Renal pelvis (tissue), 4 donors: ENCODE measurements around the gene PSMD2. TPM values are rescaled to one million over a fixed set of nuclear protein-coding genes. Genes with fewer than 3 reads are reported as not detected.

ENCODE experiments used
- DNase-seq: peaks from one replicate; pipeline ENCODE4 v3.0.0-alpha.2; 2013
- polyA plus RNA-seq, 3 donors: library from polyadenylated mRNA; unstranded; fragments of 120-200 nt; gene quantifications; one replicate each; pipeline ENCODE4 v1.2.1, GENCODE V29; 2013; ENCODE audit not compliant: insufficient read length in 3 of 3

Gene PSMD2
- polyA plus RNA-seq, 3 donors, result 214 to 250 (median 245) TPM

GRCh38 chr3:184314700-184315542 is 15.9 kb downstream of the PSMD2 start:
- peak; percentile 61 for DNase-seq

GRCh38 chr3:184315543-184315867 is 16.5 kb downstream of the PSMD2 start:
- DNase-seq, result no peak

GRCh38 chr3:184315871-184316661 is 17.0 kb downstream of the PSMD2 start:
- no peak for DNase-seq

DNA sequence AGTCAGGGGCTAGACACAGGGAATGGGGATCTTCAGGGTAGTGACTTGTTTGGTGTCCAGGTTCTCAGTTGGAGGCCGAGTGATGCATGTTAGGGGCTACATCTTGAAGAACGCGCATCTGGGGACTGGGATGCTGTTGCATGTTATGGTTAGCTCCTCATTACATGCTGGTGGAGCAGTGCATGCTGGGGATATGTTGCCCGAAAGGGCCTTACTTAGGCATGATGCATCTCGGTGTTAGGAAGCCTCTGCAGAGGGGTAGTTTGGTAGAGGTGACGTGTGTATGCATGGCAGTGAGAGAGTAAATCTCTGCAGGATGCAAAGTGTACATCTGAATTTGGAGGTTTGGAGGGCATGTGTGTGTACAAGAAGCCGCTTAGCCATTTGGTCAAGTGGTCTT is 17.8 kb downstream of the PSMD2 start:
- no peak for DNase-seq

GRCh38 chr3:184317201-184317600 is 18.2 kb downstream of the PSMD2 start:
- no peak for DNase-seq

DNA sequence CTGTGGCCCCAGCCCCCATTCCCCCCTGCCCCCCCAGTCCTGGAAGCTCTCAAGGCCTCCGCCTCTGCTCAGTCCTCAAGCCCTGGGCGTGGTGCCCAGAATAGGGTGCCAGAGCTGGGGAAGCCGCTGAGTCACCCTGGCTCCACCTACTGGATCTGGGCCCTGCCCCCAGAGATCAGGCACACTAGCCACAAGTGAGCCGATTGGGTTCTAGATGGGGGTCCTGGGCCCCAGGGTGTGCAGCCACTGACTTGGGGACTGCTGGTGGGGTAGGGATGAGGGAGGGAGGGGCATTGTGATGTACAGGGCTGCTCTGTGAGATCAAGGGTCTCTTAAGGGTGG is 21.0 kb downstream of the PSMD2 start:
- no peak for DNase-seq

- DNase-seq, result no peak
Measured at GRCh38 chr3:184321666-184322065, 22.6 kb downstream of the PSMD2 start.

- DNase-seq, result no peak
Measured at GRCh38 chr3:184322731-184323487, 23.9 kb downstream of the PSMD2 start.

DNA sequence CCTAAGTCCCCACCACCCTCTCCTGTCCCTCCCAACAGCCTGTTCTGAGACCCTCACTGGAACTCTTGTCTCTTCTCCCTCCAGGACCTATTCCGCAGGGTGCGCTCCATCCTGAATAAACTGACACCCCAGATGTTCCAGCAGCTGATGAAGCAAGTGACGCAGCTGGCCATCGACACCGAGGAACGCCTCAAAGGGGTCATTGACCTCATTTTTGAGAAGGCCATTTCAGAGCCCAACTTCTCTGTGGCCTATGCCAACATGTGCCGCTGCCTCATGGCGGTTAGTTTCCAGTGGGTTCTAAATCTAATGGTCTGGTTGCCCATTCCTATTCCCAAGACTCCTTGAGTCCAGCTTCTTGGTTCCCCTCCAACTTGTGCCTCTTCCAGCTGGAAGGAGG is 24.7 kb downstream of the PSMD2 start:
- DNase-seq, result no peak

GRCh38 chr3:184325269-184325668 is 26.2 kb downstream of the PSMD2 start:
- DNase-seq, result no peak

GRCh38 chr3:184325715-184326369 is 26.8 kb downstream of the PSMD2 start:
- DNase-seq, result no peak

DNA sequence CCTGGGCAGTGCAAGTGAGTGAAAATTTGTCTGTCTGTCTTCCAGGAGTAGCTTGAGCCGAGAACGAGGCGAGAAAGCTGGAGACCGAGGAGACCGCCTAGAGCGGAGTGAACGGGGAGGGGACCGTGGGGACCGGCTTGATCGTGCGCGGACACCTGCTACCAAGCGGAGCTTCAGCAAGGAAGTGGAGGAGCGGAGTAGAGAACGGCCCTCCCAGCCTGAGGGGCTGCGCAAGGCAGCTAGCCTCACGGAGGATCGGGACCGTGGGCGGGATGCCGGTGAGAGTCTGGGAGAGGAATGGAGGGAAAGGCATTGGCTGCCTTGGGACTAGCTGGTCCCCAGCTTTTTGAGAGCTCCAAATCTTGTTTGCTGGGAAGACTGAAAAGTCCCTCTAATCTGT is 28.1 kb downstream of the PSMD2 start:
- no peak for DNase-seq

DNA sequence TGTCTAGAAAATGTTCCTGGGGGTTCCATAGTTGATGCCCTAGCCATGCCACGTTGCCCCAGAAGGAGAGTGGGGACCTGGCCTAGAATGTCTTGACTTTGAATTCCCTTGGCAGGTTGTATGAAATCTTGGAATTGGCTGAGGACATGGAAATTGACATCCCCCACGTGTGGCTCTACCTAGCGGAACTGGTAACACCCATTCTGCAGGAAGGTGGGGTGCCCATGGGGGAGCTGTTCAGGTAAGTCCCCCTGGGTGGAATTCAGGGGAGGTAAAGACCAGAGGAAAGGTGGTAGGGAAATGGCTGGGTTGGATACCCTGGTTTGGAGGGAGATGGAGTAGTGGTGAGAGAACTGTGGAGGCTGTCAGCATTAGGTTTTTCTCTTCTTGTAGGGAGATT is 29.5 kb downstream of the PSMD2 start:
- DNase-seq, result no peak

- DNase-seq, result no peak
Measured at GRCh38 chr3:184332370-184333090, 33.5 kb downstream of the PSMD2 start.

- DNase-seq, result no peak
Measured at GRCh38 chr3:184333190-184333589, 34.1 kb downstream of the PSMD2 start.

- DNase-seq, result no peak
Measured at GRCh38 chr3:184333700-184334099, 34.7 kb downstream of the PSMD2 start.

GRCh38 chr3:184334470-184335158 is 35.6 kb downstream of the PSMD2 start:
- no peak for DNase-seq

DNA sequence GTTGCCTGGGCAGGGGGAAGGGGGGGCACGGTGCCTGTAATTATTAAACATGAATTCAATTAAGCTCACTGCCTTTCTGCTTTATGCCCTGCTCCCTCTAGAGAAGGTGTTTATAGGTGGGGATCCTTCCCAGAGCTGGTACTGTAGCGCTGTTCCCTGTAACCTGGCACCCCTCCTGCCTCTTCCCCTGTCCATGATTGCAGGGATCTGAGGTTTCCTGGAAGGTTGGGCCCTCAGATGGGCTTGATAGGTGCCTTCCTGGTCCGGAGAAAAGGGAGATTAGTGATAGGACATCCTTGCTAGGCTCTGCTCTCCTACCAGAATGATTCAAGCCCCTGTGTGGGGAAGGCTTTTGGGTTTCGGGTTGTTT is 36.2 kb downstream of the PSMD2 start:
- no peak for DNase-seq

DNA sequence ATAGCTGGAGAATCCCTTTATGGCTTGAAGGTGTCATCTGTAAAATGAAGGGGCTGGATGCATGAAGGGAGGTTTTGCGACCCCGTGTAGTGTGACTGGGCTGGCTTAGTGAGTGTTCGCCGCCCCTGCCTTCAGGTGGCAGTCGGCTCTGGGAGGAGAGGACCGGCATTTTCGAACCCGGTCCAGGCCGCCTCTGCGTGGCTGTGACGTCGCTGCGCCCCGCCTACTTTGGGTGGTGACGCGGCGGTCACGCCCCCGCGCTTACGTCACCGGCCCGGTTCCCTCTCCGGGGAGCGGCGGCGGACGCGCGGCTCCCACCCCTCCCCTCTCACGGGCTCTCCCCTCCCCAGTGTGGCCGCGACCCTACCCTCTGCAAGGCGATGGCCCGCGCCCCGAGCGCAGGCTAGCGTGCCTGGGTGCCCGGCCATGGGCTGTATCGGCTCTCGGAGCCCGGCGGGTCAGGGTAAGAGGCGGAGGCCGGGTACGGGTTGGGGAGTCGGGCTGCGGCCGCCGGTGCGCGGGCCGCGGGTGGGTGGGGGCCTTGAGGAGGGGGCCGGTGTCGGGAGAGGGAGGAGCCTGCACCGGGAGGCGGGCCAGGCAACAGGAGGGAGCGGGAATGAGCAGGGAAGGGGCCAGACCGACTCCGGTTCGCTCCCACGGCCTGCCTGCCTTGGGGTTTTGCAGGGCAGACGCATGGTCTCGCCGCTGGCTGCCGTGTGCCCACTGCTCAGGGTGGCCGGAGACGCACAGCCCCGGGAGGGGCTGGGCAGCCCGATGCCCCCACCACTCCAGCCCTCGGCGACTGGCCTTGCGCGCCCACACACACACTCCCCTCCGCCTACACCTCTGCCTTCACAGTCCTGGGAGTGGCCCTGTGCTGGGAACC is 36.9 kb downstream of the PSMD2 start:
- peak; percentile 82 for DNase-seq
